NB4 (cell line): ENCODE data around the gene ARAF.
A peak's percentile ranks its signal among the peaks of the same experiment; 100 is the strongest.

Experiments
- DNase-seq: peaks from one replicate; pipeline ENCODE4 v3.0.0; 2010; ENCODE audit warnings: low read depth
- H3K4me3 ChIP-seq: one replicate; pipeline ENCODE4 v1.5.1; 2011; ENCODE audit warnings: mild to moderate bottlenecking, low read depth, low read length, moderate library complexity
- CTCF ChIP-seq: IDR thresholded peaks from one replicate; pipeline ENCODE4 v1.5.1; 2012; ENCODE audit warnings: low read depth, low read length
- MAX ChIP-seq: IDR thresholded peaks from 2 replicates; pipeline ENCODE4 v1.6.1; 2011; ENCODE audit warnings: low read depth, low read length
- MYC ChIP-seq: IDR thresholded peaks from 2 replicates; pipeline ENCODE4 v1.6.1; 2011; ENCODE audit warnings: low read depth, low read length
- POLR2A ChIP-seq: IDR thresholded peaks from 2 replicates; pipeline ENCODE4 v1.6.1; 2011; ENCODE audit warnings: mild to moderate bottlenecking; ENCODE audit not compliant: insufficient read length; ENCODE audit errors: extremely low read depth

ARAF gene

GRCh38 chrX:47614618-47615017 is 53.6 kb downstream of the ARAF start:
- no peak for TF ChIP-seq CTCF
- no peak for TF ChIP-seq MAX
- no peak for TF ChIP-seq MYC
- no peak for TF ChIP-seq POLR2A
- H3K4me3 ChIP-seq = no peak overlapping the region
- no peak for DNase-seq

- TF ChIP-seq CTCF (no peak), MAX (no peak), POLR2A (no peak), MYC (no peak)
- DNase-seq = no peak
- no peak overlapping the region for H3K4me3 ChIP-seq
Measured at GRCh38 chrX:47618923-47619485, 58.0 kb downstream of the ARAF start.

- H3K4me3 ChIP-seq = no peak within 1 kb of the TSS
- peak; percentile 85 for DNase-seq
- TF ChIP-seq CTCF (no peak), MAX (peak; percentile 52; the same call in 1 of the 2 replicates), MYC (no peak)
Measured at GRCh38 chrX:47619486-47620302, 58.7 kb downstream of the ARAF start, which contains the start of gene SYN1. TSS of gene SYN1 (minus strand) at chrX:47619857. CDS start at chrX:47619728, 129 bp downstream.

- H3K4me3 ChIP-seq = no peak overlapping the region
- TF ChIP-seq POLR2A (no peak), CTCF (no peak), MYC (no peak), MAX (no peak)
- no peak for DNase-seq
Measured at GRCh38 chrX:47620303-47620685, 59.3 kb downstream of the ARAF start.
